NCI-H1694 (cell line): Measurements from ENCODE around the gene NCK1.

Experiments used
- DNase-seq: peaks from one replicate; lab custom pipeline; 2025; lab: John Stamatoyannopoulos, UW

NCK1 gene

GRCh38 chr3:136988651-136989050, 126.6 kb downstream of the NCK1 start:
- no peak for DNase-seq

- no peak for DNase-seq
Measured at GRCh38 chr3:136989781-136990524, 127.9 kb downstream of the NCK1 start.

- peak; percentile 85 for DNase-seq
Measured at GRCh38 chr3:136990826-136991225, 128.8 kb downstream of the NCK1 start.

GRCh38 chr3:136992115-136992514, 130.1 kb downstream of the NCK1 start:
- no peak for DNase-seq

DNA sequence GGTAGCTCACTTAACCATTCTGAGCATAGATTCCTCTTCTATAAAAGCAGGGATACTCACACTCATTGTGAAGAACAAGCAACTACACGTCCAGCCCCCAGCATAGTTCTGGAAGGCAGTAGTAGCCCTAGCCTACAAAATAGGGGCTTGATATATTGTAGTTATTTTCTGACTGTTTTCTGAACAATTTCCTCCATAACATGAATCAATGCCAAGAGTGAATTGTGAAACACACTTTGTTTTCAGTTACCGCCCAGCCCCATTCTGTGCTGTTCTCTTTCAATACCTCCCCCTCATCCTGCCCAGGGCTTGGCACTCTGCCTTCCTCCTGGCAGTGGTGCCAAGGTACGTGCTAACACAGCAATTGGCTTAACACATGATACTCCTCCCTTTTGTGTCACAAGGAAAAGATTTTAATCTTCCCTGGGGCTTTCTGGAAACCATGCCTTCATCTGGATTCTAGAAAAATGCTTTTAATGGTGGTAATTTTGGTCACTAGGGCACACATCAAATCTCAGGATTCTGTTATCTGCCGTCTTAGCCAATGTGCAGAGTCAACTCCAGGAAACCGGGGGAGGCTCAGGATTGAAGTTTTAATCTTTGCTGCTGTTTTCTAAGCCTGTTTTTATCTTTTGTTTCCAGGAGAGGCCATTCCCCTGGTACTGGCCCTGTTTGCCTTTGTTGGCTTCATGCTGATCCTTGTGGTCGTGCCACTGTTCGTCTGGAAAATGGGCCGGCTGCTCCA, 132.9 kb downstream of the NCK1 start:
- peak; percentile 91 for DNase-seq

- DNase-seq, result no peak
Measured at GRCh38 chr3:136995652-136996051, 133.6 kb downstream of the NCK1 start.
